HG03575 (cell line): ENCODE results near the gene JAG2.

Experiments used
- ATAC-seq: cut with Tn5 transposase; IDR thresholded peaks from one replicate; pipeline ENCODE4 v1.9.1; 2021; ENCODE audit not compliant: unreplicated experiment, insufficient number of reproducible peaks, low FRiP score; ENCODE audit errors: extremely low read depth

JAG2 gene

GRCh38 chr14:105168496-105168978 lies at the start of gene JAG2:
Gene JAG2 (minus strand): TSS chr14:105168776. CDS start chr14:105168420, 356 bp downstream.
- ATAC-seq: no peak

GRCh38 chr14:105217774-105218173 lies 49.2 kb upstream of the JAG2 start:
- ATAC-seq: no peak

- no peak for ATAC-seq
Measured at GRCh38 chr14:105216490-105217247, 48.1 kb upstream of the JAG2 start.

- ATAC-seq: no peak
Measured at GRCh38 chr14:105215602-105216001, 47.0 kb upstream of the JAG2 start.

GRCh38 chr14:105214324-105214915 lies 45.8 kb upstream of the JAG2 start:
- ATAC-seq: no peak

GRCh38 chr14:105213361-105213760 lies 44.8 kb upstream of the JAG2 start:
- ATAC-seq: no peak

GRCh38 chr14:105212541-105213300 lies 44.1 kb upstream of the JAG2 start:
- no peak for ATAC-seq

GRCh38 chr14:105211758-105212089 lies 43.1 kb upstream of the JAG2 start:
- ATAC-seq: no peak

- no peak for ATAC-seq
Measured at GRCh38 chr14:105211086-105211757, 42.6 kb upstream of the JAG2 start.

- ATAC-seq: no peak
Measured at GRCh38 chr14:105210266-105211025, 41.9 kb upstream of the JAG2 start.

GRCh38 chr14:105209646-105210045 lies 41.1 kb upstream of the JAG2 start:
- no peak for ATAC-seq

- no peak for ATAC-seq
Measured at GRCh38 chr14:105209091-105209490, 40.5 kb upstream of the JAG2 start.

GRCh38 chr14:105208738-105209075 lies 40.1 kb upstream of the JAG2 start:
- no peak for ATAC-seq

GRCh38 chr14:105207996-105208737 lies 39.6 kb upstream of the JAG2 start:
- ATAC-seq: no peak

- no peak for ATAC-seq
Measured at GRCh38 chr14:105207460-105207901, 38.9 kb upstream of the JAG2 start.

- ATAC-seq: no peak
Measured at GRCh38 chr14:105206873-105207272, 38.3 kb upstream of the JAG2 start.

- ATAC-seq: no peak
Measured at GRCh38 chr14:105205673-105206208, 37.2 kb upstream of the JAG2 start.
